Type B pancreatic cell (in vitro differentiated cells): Measurements from ENCODE around the gene GAPDHS. TPM values are rescaled to one million over a fixed set of nuclear protein-coding genes. Genes with fewer than 3 reads are reported as not detected.

ENCODE experiments used
- DNase-seq: peaks from one replicate; pipeline ENCODE4 v3.0.0; 2021; ENCODE audit warnings: mixed read lengths; ENCODE audit not compliant: unreplicated experiment; ENCODE audit errors: extremely low spot score
- H3K27ac Mint-ChIP-seq: 2 replicates; pipeline ENCODE4 v1.8.0; 2021; ENCODE audit warnings: mild to moderate bottlenecking, mixed read lengths
- H3K27me3 Mint-ChIP-seq: 2 replicates; pipeline ENCODE4 v1.8.0; 2021; ENCODE audit warnings: mixed read lengths
- H3K36me3 Mint-ChIP-seq: 2 replicates; pipeline ENCODE4 v1.8.0; 2021; ENCODE audit warnings: mixed read lengths
- H3K4me1 Mint-ChIP-seq: one replicate; pipeline ENCODE4 v1.8.0; 2021; ENCODE audit warnings: mixed read lengths; ENCODE audit not compliant: unreplicated experiment
- H3K4me3 Mint-ChIP-seq: 2 replicates; pipeline ENCODE4 v1.8.0; 2021; ENCODE audit warnings: mild to moderate bottlenecking, mixed read lengths
- H3K9me3 Mint-ChIP-seq: 2 replicates; pipeline ENCODE4 v1.8.0; 2021; ENCODE audit warnings: mixed read lengths
- total RNA-seq: library from RNA; stranded (reverse); gene quantifications from 2 replicates; pipeline ENCODE4 v1.2.1, GENCODE V29; 2021; ENCODE audit warnings: low replicate concordance
- TF ChIP-seq, protein P1 (sequence below): fragments of 200-600 bp; sonication (generic); conservative IDR thresholded peaks from 2 replicates; pipeline ENCODE4 v1.5.0; 2021; ENCODE audit warnings: antibody characterized with exemption, mild to moderate bottlenecking

GAPDHS gene
- total RNA-seq, 1 donor from 2014 or later: not detected

DNA sequence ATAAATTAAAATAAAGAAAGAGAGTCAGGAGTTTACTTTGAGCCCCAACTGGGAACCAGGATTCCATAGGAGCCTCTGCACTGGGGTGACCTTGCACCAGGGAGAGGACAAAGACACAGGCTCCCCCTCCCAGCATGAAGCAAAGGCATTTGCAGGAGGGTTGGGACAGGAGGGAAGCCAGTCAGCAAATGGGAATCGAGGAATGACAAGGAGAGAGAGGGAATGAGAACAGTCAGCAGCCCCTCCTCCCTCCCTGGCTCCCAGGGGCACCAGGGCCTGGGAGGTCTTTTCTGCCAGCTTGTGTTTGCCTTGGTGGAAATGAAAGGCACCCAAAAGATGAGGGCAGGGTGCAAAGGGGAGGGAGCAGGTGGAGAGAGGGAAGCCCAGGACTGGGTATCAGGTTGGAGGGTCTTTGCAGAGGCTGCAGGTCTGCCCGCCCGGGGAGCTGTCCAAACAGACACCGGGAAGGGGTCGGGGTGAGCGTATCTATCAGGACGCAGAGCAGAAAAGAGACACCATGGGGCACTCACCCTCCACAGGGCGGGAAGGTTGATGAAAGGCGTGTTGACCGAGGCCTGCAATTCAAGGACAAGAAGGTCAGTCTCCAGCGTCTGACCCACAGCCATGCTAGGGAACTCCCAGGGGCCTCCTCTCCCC lies 8.9 kb upstream of the GAPDHS start:
- H3K4me1 Mint-ChIP-seq: no peaks in the 10 kb centered on the region
- H3K27me3 Mint-ChIP-seq: peaks cover 30% of the 10 kb centered on the region
- H3K36me3 Mint-ChIP-seq: no peaks in the 10 kb centered on the region
- no peak overlapping the region for H3K4me3 Mint-ChIP-seq
- TF ChIP-seq, protein P1, sequence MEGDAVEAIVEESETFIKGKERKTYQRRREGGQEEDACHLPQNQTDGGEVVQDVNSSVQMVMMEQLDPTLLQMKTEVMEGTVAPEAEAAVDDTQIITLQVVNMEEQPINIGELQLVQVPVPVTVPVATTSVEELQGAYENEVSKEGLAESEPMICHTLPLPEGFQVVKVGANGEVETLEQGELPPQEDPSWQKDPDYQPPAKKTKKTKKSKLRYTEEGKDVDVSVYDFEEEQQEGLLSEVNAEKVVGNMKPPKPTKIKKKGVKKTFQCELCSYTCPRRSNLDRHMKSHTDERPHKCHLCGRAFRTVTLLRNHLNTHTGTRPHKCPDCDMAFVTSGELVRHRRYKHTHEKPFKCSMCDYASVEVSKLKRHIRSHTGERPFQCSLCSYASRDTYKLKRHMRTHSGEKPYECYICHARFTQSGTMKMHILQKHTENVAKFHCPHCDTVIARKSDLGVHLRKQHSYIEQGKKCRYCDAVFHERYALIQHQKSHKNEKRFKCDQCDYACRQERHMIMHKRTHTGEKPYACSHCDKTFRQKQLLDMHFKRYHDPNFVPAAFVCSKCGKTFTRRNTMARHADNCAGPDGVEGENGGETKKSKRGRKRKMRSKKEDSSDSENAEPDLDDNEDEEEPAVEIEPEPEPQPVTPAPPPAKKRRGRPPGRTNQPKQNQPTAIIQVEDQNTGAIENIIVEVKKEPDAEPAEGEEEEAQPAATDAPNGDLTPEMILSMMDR: no peak
- no peak for DNase-seq
- no peaks in the 10 kb centered on the region for H3K9me3 Mint-ChIP-seq
- no peak overlapping the region for H3K27ac Mint-ChIP-seq

DNA sequence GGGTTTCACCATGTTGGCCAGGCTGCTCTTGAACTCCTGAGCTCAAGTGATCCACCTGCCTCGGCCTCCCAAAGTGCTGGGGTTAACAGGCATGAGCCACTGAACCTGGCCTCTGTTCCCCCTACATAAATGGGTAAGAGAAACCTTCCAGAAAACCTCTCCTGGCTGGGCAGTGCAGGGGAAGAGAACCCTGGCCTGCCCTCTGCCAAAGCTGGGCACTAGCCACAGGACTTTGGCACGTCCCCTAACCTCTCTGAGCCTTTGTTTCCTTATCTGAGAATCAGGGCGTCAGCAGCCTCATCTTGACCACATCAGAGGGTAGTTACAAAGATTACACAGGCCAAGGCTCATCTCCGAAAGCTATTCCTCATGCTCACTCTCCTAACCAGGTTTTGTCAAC lies 7.4 kb upstream of the GAPDHS start:
- H3K9me3 Mint-ChIP-seq: no peaks in the 10 kb centered on the region
- H3K4me3 Mint-ChIP-seq: no peak overlapping the region
- peaks cover 26% of the 10 kb centered on the region for H3K27me3 Mint-ChIP-seq
- H3K4me1 Mint-ChIP-seq: no peaks in the 10 kb centered on the region
- TF ChIP-seq, protein P1: no peak
- DNase-seq: no peak
- H3K36me3 Mint-ChIP-seq: no peaks in the 10 kb centered on the region
- H3K27ac Mint-ChIP-seq: no peak overlapping the region

DNA sequence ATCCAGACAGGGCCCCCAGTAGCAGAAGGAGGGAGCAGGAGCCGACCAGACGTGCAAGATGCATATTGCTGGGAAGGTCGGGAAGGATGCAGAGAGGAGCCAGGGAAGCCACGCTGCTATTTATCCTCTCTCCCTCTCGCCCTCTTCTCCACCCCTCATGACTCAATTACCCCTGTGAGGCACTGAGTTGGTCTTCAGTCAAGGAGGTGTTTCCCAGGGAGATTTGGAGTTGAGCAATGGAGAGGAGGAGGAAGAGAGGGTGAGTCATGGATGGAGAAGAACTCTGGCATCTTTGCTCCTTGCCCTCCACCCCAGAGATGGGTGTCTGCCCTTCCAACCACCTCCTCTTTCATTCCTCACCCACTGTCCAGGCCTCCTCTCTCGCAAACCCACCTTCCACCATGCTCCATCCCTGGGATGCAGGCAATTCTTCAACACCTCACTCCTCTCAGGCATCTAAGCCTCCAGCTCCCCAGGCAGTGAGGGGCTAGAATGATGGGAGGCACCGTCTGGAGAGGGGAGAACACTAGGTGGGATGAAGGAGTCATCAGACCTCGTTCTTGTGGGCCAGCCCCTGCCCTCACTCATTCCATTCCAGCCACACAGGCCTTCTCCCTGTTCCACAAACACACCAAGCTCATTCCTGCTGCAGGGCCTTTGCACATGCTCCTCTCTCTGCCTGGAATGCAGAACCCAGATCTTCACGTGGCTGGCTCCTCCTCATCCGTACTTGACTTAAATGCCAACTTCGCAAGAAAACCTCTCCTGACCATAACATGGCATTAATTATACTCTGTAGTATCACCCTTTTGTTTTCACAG lies 4.8 kb upstream of the GAPDHS start, which contains the start of gene SBSN:
SBSN (minus strand) TSS at position 94 of the 821 bp plus-strand sequence; CDS start at position 64, 30 bp downstream.
- H3K4me3 Mint-ChIP-seq: no peak within 1 kb of the TSS

DNA sequence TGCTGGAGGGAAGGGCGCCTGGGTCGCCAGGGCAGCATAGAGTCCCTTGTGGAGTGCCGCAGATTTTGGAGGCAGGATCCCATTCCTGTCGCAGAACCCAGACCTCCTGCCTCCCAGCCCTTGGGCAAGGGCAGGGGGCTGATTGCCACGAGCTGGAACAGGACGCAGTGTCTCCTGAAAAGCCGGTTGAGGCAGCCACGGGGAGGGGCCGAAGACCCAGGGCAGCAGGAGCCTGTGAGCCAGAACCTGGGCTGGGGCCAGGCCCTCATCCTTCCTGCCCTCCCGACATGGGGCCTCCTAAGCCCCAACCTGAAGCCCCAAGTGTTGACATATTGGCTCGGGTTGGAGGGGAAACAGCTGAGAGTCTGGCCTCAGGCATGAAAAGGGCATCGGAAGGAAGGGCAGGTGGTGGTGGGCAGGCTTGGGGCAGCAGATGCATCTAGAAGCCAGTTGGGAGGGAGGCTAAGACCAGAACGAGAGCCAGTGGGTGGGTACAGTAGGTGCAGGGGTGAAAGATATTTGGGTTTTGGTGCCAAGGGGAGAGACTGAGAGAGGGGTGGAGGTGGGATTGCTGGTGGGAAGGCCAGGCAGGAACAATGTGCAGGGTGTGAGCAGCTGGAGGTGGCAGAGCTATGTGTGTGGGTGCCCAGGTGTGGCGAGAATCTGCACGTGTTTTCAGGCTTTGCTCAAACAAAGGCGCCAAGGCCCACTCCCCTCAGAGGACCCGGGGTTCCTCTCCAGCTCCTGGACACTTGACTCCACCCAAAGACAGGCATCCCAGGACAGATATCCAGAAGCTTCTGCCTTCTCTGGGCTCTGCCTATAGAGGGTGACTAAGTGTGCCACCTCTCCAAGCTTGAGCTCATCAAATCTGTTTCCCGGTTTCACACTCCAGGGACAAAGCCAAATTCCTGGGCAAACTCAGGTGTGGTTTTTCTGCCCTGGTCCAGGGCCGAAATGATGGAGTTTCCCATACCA lies 3.7 kb upstream of the GAPDHS start:
- DNase-seq: no peak
- Mint-ChIP-seq H3K9me3 (no peaks in the 10 kb centered on the region), H3K4me3 (no peak overlapping the region), H3K27ac (no peak overlapping the region), H3K27me3 (peaks cover 13% of the 10 kb centered on the region), H3K36me3 (no peaks in the 10 kb centered on the region), H3K4me1 (no peaks in the 10 kb centered on the region)
- TF ChIP-seq, protein P1: no peak

More for the DNA sequence above, 4.8 kb upstream of the GAPDHS start, which contains the start of gene SBSN:
- Mint-ChIP-seq H3K27ac (no peak within 1 kb of the TSS), H3K36me3 (no peaks in the 10 kb centered on the region), H3K27me3 (peaks cover 22% of the 10 kb centered on the region), H3K9me3 (no peaks in the 10 kb centered on the region), H3K4me1 (no peaks in the 10 kb centered on the region)
- DNase-seq: no peak
- TF ChIP-seq, protein P1: no peak

DNA sequence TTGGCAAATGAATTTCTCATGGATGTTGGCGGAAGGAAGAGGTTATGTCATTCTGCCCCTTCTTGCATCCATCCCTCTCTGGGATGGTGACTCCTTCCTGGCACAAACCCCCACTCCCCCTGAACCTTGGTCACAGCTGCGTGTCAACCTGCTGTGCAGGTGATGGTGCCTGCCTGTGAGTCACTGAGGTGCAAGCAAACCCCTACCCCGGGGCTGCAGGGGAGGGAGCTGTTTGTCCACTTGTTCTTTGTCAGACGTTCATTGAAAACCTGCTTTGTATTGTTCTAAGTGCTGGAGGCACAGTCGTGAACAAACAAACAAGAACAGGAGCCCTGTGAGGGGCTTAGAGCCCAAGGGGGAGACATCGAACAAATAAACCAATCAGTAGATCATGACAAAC lies 2.0 kb upstream of the GAPDHS start:
- TF ChIP-seq, protein P1: no peak
- Mint-ChIP-seq H3K27me3 (peaks cover 10% of the 10 kb centered on the region), H3K4me1 (no peaks in the 10 kb centered on the region), H3K4me3 (no peak overlapping the region), H3K36me3 (no peaks in the 10 kb centered on the region), H3K9me3 (no peaks in the 10 kb centered on the region), H3K27ac (no peak overlapping the region)
- DNase-seq: no peak
